ENCODE measurements around the gene NPR1. TPM values are rescaled to one million over a fixed set of nuclear protein-coding genes. Genes with fewer than 3 reads are reported as not detected.

Gene NPR1
- total RNA-seq, 1 donor from 2014 or later = 0.19 TPM

- peaks cover 45% of the 10 kb centered on the region for H3K27me3 Mint-ChIP-seq (ENCODE audit: insufficient read depth, low read depth)
- no peak overlapping the region for H3K27ac Mint-ChIP-seq
- peaks cover 20% of the 10 kb centered on the region for H3K4me1 Mint-ChIP-seq
- H3K36me3 ChIP-seq = no peaks in the 10 kb centered on the region
- no peak overlapping the region for H3K9ac ChIP-seq
- peaks cover 2% of the 10 kb centered on the region for H3K9me3 Mint-ChIP-seq
- peak overlapping the region; percentile 51 for H3K4me3 ChIP-seq
- peak overlapping the region; percentile 94 for H3K4me2 ChIP-seq
- H3K4me3 Mint-ChIP-seq = peak overlapping the region; percentile 80
- no peak overlapping the region for H2AFZ ChIP-seq (replicated peaks)
- no peaks in the 10 kb centered on the region for H3K9me3 ChIP-seq (ENCODE audit: low read depth)
- no peak overlapping the region for H3K27ac ChIP-seq
- peaks cover 2% of the 10 kb centered on the region for H3K36me3 Mint-ChIP-seq
- DNase-seq (ENCODE audit: low spot score) = peak; percentile 81
- peaks cover 5% of the 10 kb centered on the region for H4K20me1 ChIP-seq (ENCODE audit: low read depth)
- H3F3A ChIP-seq (ENCODE audit: low read depth) = peaks cover 13% of the 10 kb centered on the region
- no peaks in the 10 kb centered on the region for H3K79me2 ChIP-seq (ENCODE audit: low read depth)
- H3K27me3 ChIP-seq = peaks cover 52% of the 10 kb centered on the region
- TF ChIP-seq, protein P1, sequence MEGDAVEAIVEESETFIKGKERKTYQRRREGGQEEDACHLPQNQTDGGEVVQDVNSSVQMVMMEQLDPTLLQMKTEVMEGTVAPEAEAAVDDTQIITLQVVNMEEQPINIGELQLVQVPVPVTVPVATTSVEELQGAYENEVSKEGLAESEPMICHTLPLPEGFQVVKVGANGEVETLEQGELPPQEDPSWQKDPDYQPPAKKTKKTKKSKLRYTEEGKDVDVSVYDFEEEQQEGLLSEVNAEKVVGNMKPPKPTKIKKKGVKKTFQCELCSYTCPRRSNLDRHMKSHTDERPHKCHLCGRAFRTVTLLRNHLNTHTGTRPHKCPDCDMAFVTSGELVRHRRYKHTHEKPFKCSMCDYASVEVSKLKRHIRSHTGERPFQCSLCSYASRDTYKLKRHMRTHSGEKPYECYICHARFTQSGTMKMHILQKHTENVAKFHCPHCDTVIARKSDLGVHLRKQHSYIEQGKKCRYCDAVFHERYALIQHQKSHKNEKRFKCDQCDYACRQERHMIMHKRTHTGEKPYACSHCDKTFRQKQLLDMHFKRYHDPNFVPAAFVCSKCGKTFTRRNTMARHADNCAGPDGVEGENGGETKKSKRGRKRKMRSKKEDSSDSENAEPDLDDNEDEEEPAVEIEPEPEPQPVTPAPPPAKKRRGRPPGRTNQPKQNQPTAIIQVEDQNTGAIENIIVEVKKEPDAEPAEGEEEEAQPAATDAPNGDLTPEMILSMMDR (IDR thresholded peaks at IDR 0.05) = peak; percentile 90
- no peak for TF ChIP-seq EZH2 (IDR thresholded peaks at IDR 0.05)
- H3K4me1 ChIP-seq = peaks cover 18% of the 10 kb centered on the region
Measured at GRCh38 chr1:153677718-153678518, 570 bp upstream of the NPR1 start.

- Histone ChIP-seq H3K36me3 (no peaks in the 10 kb centered on the region), H3K27ac (no peak overlapping the region), H2AFZ (replicated peaks) (peak overlapping the region; percentile 83), H3K79me2 (ENCODE audit: low read depth) (no peaks in the 10 kb centered on the region), H4K20me1 (ENCODE audit: low read depth) (peaks cover 5% of the 10 kb centered on the region), H3K27me3 (peaks cover 52% of the 10 kb centered on the region), H3F3A (ENCODE audit: low read depth) (peaks cover 13% of the 10 kb centered on the region), H3K9ac (no peak overlapping the region), H3K4me3 (peak overlapping the region; percentile 51), H3K4me2 (peak overlapping the region; percentile 94), H3K9me3 (ENCODE audit: low read depth) (no peaks in the 10 kb centered on the region), H3K4me1 (peaks cover 18% of the 10 kb centered on the region)
- H3K4me1 Mint-ChIP-seq = peaks cover 20% of the 10 kb centered on the region
- peaks cover 2% of the 10 kb centered on the region for H3K36me3 Mint-ChIP-seq
- TF ChIP-seq, protein P1 (IDR thresholded peaks at IDR 0.05) = peak; percentile 35
- peak; percentile 63 for TF ChIP-seq EZH2 (IDR thresholded peaks at IDR 0.05)
- peak; percentile 95 for TF ChIP-seq EZH2phosphoT487 (IDR thresholded peaks at IDR 0.05)
- peaks cover 2% of the 10 kb centered on the region for H3K9me3 Mint-ChIP-seq
- H3K27me3 Mint-ChIP-seq (ENCODE audit: insufficient read depth, low read depth) = peaks cover 45% of the 10 kb centered on the region
- peak; percentile 70 for DNase-seq (ENCODE audit: low spot score)
- no peak overlapping the region for H3K27ac Mint-ChIP-seq
- H3K4me3 Mint-ChIP-seq = peak overlapping the region; percentile 79
Measured at GRCh38 chr1:153679337-153680119, 1.0 kb downstream of the NPR1 start.

DNA sequence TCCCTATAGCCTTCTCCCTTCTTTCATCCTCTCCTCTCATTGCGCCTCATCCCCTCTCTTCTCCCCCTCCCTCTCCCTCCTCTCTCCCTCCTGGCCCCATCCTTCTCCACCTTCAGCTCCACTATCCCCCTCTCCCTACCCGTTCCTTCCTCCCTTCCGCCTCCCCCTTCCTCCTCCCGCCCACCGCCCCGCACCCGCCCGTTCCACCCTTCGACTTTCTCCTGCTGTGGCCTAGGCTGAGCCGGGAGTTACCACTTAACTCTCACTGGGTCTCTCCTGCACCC lies 1.6 kb downstream of the NPR1 start:
- Histone ChIP-seq H3K4me2 (peak overlapping the region; percentile 94), H3K9me3 (ENCODE audit: low read depth) (no peaks in the 10 kb centered on the region), H3K79me2 (ENCODE audit: low read depth) (no peaks in the 10 kb centered on the region), H3K4me3 (peak overlapping the region; percentile 51), H4K20me1 (ENCODE audit: low read depth) (peaks cover 5% of the 10 kb centered on the region), H3K36me3 (no peaks in the 10 kb centered on the region), H3K9ac (no peak overlapping the region), H3K27ac (no peak overlapping the region), H2AFZ (replicated peaks) (peak overlapping the region; percentile 83), H3K4me1 (peaks cover 18% of the 10 kb centered on the region), H3F3A (ENCODE audit: low read depth) (peaks cover 13% of the 10 kb centered on the region), H3K27me3 (peaks cover 52% of the 10 kb centered on the region)
- no peak overlapping the region for H3K27ac Mint-ChIP-seq
- TF ChIP-seq EZH2 (IDR thresholded peaks at IDR 0.05) (no peak), EZH2phosphoT487 (IDR thresholded peaks at IDR 0.05) (no peak)
- TF ChIP-seq, protein P1 (IDR thresholded peaks at IDR 0.05) = no peak
- H3K9me3 Mint-ChIP-seq = peaks cover 2% of the 10 kb centered on the region
- H3K36me3 Mint-ChIP-seq = peaks cover 2% of the 10 kb centered on the region
- H3K27me3 Mint-ChIP-seq (ENCODE audit: insufficient read depth, low read depth) = peaks cover 45% of the 10 kb centered on the region
- peak overlapping the region; percentile 79 for H3K4me3 Mint-ChIP-seq
- DNase-seq (ENCODE audit: low spot score) = no peak
- peaks cover 23% of the 10 kb centered on the region for H3K4me1 Mint-ChIP-seq
